Liver (tissue), 9 donors: ENCODE data around the gene C22orf42. TPM values are rescaled to one million over a fixed set of nuclear protein-coding genes. Genes with fewer than 3 reads are reported as not detected.
"Not testable (repeated sequence)": the region's sequence is repeated elsewhere in the genome, so short reads cannot be mapped to it uniquely, and the experiment has no call there.

Source experiments
- DNase-seq: peaks from one replicate; pipeline ENCODE4 v3.0.0-alpha.2; 2017; ENCODE audit warnings: low spot score
- H3K27ac ChIP-seq, 2 donors: one replicate each; pipeline ENCODE4 v1.7.0; 2013; ENCODE audit warnings: inconsistent platforms in 2 of 2, low read length in 2 of 2, control low read depth in 1 of 2, low read depth in 1 of 2, mild to moderate bottlenecking in 1 of 2
- H3K27me3 ChIP-seq, 4 donors: one replicate each; pipeline versions ENCODE4 v1.6.1 to v1.7.0; 2013; ENCODE audit warnings: low read length in 3 of 4, inconsistent platforms in 1 of 4, mild to moderate bottlenecking in 1 of 4, moderate library complexity in 1 of 4; ENCODE audit not compliant: control insufficient read depth in 4 of 4, insufficient read depth in 4 of 4
- H3K36me3 ChIP-seq, 4 donors: one replicate each; pipeline versions ENCODE4 v1.6.1 to v1.7.0; 2013; ENCODE audit warnings: low read length in 3 of 4, mild to moderate bottlenecking in 3 of 4, low read depth in 1 of 4, moderate library complexity in 1 of 4; ENCODE audit not compliant: control insufficient read depth in 4 of 4, insufficient read depth in 3 of 4
- H3K4me1 ChIP-seq, 4 donors: one replicate each; pipeline versions ENCODE4 v1.6.1 to v1.7.0; 2013; ENCODE audit warnings: low read length in 3 of 4, mild to moderate bottlenecking in 3 of 4, moderate library complexity in 1 of 4; ENCODE audit not compliant: control insufficient read depth in 4 of 4, insufficient read depth in 4 of 4
- H3K4me3 ChIP-seq, 3 donors: one replicate each; pipeline versions ENCODE4 v1.6.1 to v1.7.0; 2013; ENCODE audit warnings: low read length in 3 of 3, control low read depth in 1 of 3, low read depth in 1 of 3, mild to moderate bottlenecking in 1 of 3
- H3K9ac ChIP-seq, 2 donors: one replicate each; pipeline ENCODE4 v1.7.0; 2013; ENCODE audit warnings: low read length in 2 of 2, mild to moderate bottlenecking in 2 of 2, moderate library complexity in 2 of 2, control low read depth in 1 of 2, low read depth in 1 of 2
- H3K9me3 ChIP-seq, 4 donors: one replicate each; pipeline versions ENCODE4 v1.6.1 to v1.7.0; 2013; ENCODE audit warnings: low read length in 3 of 4; ENCODE audit not compliant: control insufficient read depth in 4 of 4
- HNF4A ChIP-seq, 2 donors: conservative IDR thresholded peaks; 2 replicates each; pipeline ENCODE4 v1.6.1; 2016; ENCODE audit warnings: antibody characterized with exemption in 2 of 2, mild to moderate bottlenecking in 2 of 2
- MAX ChIP-seq: IDR thresholded peaks from 2 replicates; pipeline ENCODE4 v1.6.1; 2016; ENCODE audit warnings: antibody characterized with exemption
- RXRA ChIP-seq, 2 donors: IDR thresholded peaks; 2 replicates each; pipeline ENCODE4 v1.6.1; 2017 to 2018; ENCODE audit warnings: antibody characterized with exemption in 2 of 2, mild to moderate bottlenecking in 1 of 2
- YY1 ChIP-seq: IDR thresholded peaks from 2 replicates; pipeline ENCODE4 v1.6.1; 2016; ENCODE audit warnings: antibody characterized with exemption, mild to moderate bottlenecking
- WGBS: extraction: QIAGEN DNeasy Blood & Tissue Kit; methylation state at CpG from one replicate; pipeline ENCODE4 v1.1.7; 2013; 5-methylcytosine and 5-hydroxymethylcytosine counted together
- polyA plus RNA-seq, 2 donors: library from polyadenylated mRNA; stranded (reverse) in 1 of 2; unstranded in 1 of 2; fragments of 200-250 nt in 1 of 2; fragments of >200 nt in 1 of 2; fragmentation: Nextera tagmentation in 1 of 2; extraction: Ambion mirVana in 1 of 2; gene quantifications; one replicate each; pipeline versions ENCODE4 v1.2.1 to v1.2.3, GENCODE V29; 2013 to 2015
- total RNA-seq, 2 donors: library from RNA; depleted of rRNA; stranded (reverse); fragments of >200 nt; gene quantifications; one replicate each; pipeline ENCODE4 v1.2.3, GENCODE V29; 2014
- donor health status: healthy.
- donor health status: healthy.
- donor health status: healthy.
- donor health status: healthy.
- donor health status: healthy.

The C22orf42 gene
- total and polyA plus RNA-seq, 4 donors, result not detected

- peak overlapping the region; percentile 33 to 53 for H3K9ac ChIP-seq
- H3K4me3 ChIP-seq, result peak overlapping the region; percentile 65 to 97 (median 86)
- 16% methylated on average over 16 of the region's 16 CpGs for WGBS
- peak overlapping the region; percentile 64 to 88 for H3K27ac ChIP-seq
- not testable (repeated sequence) for H3K36me3 ChIP-seq, DNase-seq, H3K4me1 ChIP-seq, H3K9me3 ChIP-seq, H3K27me3 ChIP-seq
- TF ChIP-seq RXRA (IDR thresholded peaks at IDR 0.05), result peak in 1 of 2 donors; percentile 32
- peak; percentile 65 for TF ChIP-seq YY1
- peak; percentile 94 for TF ChIP-seq MAX
- peak in 1 of 2 donors; percentile 52 for TF ChIP-seq HNF4A (conservative IDR thresholded peaks at IDR 0.05)
These were observed 21.3 kb downstream of the C22orf42 start for GRCh38 chr22:32137731-32138324.

GRCh38 chr22:32136881-32137280, 22.2 kb downstream of the C22orf42 start:
- not testable (repeated sequence) for H3K4me3 ChIP-seq, H3K9ac ChIP-seq, H3K27ac ChIP-seq, DNase-seq, H3K9me3 ChIP-seq, H3K4me1 ChIP-seq, H3K27me3 ChIP-seq, H3K36me3 ChIP-seq
- WGBS, result 85% methylated on average over 4 of the region's 4 CpGs

GRCh38 chr22:32135958-32136357, 23.1 kb downstream of the C22orf42 start:
- not testable (repeated sequence) for H3K9ac ChIP-seq, H3K4me3 ChIP-seq, H3K4me1 ChIP-seq, DNase-seq, H3K27ac ChIP-seq, H3K36me3 ChIP-seq, H3K27me3 ChIP-seq, H3K9me3 ChIP-seq
- 82% methylated on average over 3 of the region's 3 CpGs for WGBS

- WGBS, result 91% methylated on average over 14 of the region's 14 CpGs
- not testable (repeated sequence) for H3K4me1 ChIP-seq, H3K36me3 ChIP-seq, H3K9ac ChIP-seq, DNase-seq, H3K27me3 ChIP-seq, H3K9me3 ChIP-seq, H3K4me3 ChIP-seq, H3K27ac ChIP-seq
These were observed 24.3 kb downstream of the C22orf42 start for GRCh38 chr22:32134796-32135195.

- Histone ChIP-seq H3K27ac (no peak overlapping the region), H3K9ac (no peak overlapping the region), H3K36me3 (no peaks in the 10 kb centered on the region), H3K4me1 (peaks cover 0 to 5% (median 3%) of the 10 kb centered on the region in 4 donors), H3K27me3 (no peaks in the 10 kb centered on the region), H3K4me3 (no peak overlapping the region), H3K9me3 (no peaks in the 10 kb centered on the region)
- WGBS, result 79% methylated on average over 1 of the region's 1 CpG
- TF ChIP-seq HNF4A (conservative IDR thresholded peaks at IDR 0.05), result no peak
- DNase-seq, result no peak
These were observed 26.3 kb downstream of the C22orf42 start for GRCh38 chr22:32132783-32133182.
